ENCODE measurements around the gene CFAP161. TPM values are rescaled to one million over a fixed set of nuclear protein-coding genes. Genes with fewer than 3 reads are reported as not detected.

The CFAP161 gene
- polyA plus RNA-seq, 3 donors = not detected

DNA sequence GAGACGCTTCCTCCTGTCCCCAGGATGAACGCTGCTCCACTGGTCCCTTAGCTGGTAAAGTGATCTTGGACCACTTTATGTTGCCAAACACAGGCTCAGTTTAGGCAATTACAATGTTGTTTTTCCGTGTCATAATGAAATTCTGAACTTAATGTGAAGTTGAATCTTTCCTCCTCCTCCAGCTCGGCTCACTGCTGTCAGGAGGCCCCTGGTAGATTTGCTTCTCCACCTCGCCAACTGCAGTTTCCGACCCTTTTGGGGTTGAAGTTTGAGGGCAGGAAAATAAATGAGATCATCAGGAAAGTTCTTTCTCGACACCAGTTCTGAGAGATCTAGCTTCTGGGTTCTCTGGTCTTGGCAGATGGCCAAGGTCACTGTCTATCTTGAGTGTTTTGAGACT lies 27.8 kb downstream of the CFAP161 start:
- TF ChIP-seq, protein P1, sequence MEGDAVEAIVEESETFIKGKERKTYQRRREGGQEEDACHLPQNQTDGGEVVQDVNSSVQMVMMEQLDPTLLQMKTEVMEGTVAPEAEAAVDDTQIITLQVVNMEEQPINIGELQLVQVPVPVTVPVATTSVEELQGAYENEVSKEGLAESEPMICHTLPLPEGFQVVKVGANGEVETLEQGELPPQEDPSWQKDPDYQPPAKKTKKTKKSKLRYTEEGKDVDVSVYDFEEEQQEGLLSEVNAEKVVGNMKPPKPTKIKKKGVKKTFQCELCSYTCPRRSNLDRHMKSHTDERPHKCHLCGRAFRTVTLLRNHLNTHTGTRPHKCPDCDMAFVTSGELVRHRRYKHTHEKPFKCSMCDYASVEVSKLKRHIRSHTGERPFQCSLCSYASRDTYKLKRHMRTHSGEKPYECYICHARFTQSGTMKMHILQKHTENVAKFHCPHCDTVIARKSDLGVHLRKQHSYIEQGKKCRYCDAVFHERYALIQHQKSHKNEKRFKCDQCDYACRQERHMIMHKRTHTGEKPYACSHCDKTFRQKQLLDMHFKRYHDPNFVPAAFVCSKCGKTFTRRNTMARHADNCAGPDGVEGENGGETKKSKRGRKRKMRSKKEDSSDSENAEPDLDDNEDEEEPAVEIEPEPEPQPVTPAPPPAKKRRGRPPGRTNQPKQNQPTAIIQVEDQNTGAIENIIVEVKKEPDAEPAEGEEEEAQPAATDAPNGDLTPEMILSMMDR (IDR thresholded peaks at IDR 0.05) = no peak
- Histone ChIP-seq H4K20me1 (ENCODE audit: insufficient read depth, low read length) (no peaks in the 10 kb centered on the region), H3K36me3 (replicated peaks in 1 of 2; ENCODE audit: control insufficient read depth in 1 of 2, insufficient read depth in 2 of 2, low read length in 2 of 2) (no peaks in the 10 kb centered on the region), H3K4me1 (ENCODE audit: control insufficient read depth in 1 of 2, insufficient read depth in 2 of 2, low read length in 2 of 2) (no peaks in the 10 kb centered on the region), H3K4me2 (replicated peaks; ENCODE audit: extremely low read depth, low read length, poor library complexity, severe bottlenecking) (no peak overlapping the region), H2AFZ (ENCODE audit: insufficient read depth, low read depth, low read length, poor library complexity, severe bottlenecking) (no peak overlapping the region), H3K9ac (ENCODE audit: insufficient read depth, low read length, poor library complexity, severe bottlenecking) (no peak overlapping the region), H3K27ac (ENCODE audit: low read depth in 1 of 2, low read length in 2 of 2) (no peak overlapping the region), H3K9me3 (replicated peaks in 1 of 2; ENCODE audit: control insufficient read depth in 1 of 2, insufficient read depth in 1 of 2, low read length in 2 of 2) (no peaks in the 10 kb centered on the region), H3K27me3 (ENCODE audit: control insufficient read depth in 2 of 2, insufficient read depth in 2 of 2, low read length in 2 of 2) (no peaks in the 10 kb centered on the region), H3K79me2 (ENCODE audit: insufficient read depth, low read length) (no peaks in the 10 kb centered on the region), H3K4me3 (replicated peaks in 1 of 3; ENCODE audit: low read depth in 2 of 3, low read length in 3 of 3) (no peak overlapping the region)
- no peak overlapping the region for H3K4me3 Mint-ChIP-seq
- WGBS (ENCODE audit: insufficient coverage) = 77% methylated on average over 3 of the region's 7 CpGs
- H3K9me3 Mint-ChIP-seq = peaks cover 0 to 4% (median 0%) of the 10 kb centered on the region in 7 donors
- no peak overlapping the region for H3K27ac Mint-ChIP-seq
- DNase-seq = no peak
- intact Hi-C loops (cut with micrococcal nuclease) = no loop called here
- no peaks in the 10 kb centered on the region for H3K36me3 Mint-ChIP-seq
- peaks cover 7% of the 10 kb centered on the region for H3K4me1 Mint-ChIP-seq
- peaks cover 4 to 9% (median 4%) of the 10 kb centered on the region in 3 donors for H3K27me3 Mint-ChIP-seq (ENCODE audit: low read depth in 3 of 3)

DNA sequence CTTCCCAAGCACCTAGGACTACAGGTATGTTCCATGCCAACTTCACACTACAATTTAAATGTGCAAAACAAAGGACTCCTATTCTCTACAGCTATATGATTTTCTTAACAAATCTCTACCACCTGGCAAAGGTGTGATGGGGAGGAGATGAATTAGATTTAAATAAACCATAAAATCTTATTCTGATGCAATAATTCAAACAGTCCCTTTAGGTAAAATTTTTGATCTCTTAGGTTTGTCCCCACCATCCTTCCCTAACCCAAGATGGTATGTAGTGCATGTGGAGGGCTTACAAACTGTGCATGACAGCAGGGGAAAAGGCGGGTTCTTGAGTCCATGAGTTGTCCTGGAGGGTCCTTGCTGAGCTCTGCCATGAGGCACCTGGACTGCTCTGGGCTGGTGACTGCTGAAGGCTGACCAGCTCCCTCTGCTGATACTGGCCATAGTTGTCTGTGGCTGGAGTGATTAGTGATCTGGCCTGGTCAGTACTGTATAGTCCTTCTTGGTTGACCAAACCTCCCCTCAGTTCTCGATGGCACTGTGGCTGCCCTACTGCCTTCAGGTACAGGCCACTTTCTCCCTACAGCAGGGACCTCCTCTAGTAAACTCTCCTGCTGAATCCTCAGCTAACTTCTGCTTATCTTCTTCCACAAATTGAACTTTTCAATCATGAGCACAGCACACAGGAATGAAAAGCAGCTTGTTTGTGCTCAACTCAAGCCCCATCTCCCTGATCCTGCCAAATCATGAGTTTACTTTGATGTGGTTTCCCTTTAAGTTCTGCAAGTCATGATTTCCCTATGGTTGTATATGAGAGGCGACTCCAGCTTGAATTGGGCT lies 30.1 kb downstream of the CFAP161 start:
- no peak overlapping the region for H3K4me2 ChIP-seq (replicated peaks; ENCODE audit: extremely low read depth, low read length, poor library complexity, severe bottlenecking)
- H3K27me3 ChIP-seq (ENCODE audit: control insufficient read depth in 2 of 2, insufficient read depth in 2 of 2, low read length in 2 of 2) = no peaks in the 10 kb centered on the region
- H3K9me3 ChIP-seq (replicated peaks in 1 of 2; ENCODE audit: control insufficient read depth in 1 of 2, insufficient read depth in 1 of 2, low read length in 2 of 2) = no peaks in the 10 kb centered on the region
- Mint-ChIP-seq H3K9me3 (peaks cover 0 to 4% (median 0%) of the 10 kb centered on the region in 7 donors), H3K27me3 (ENCODE audit: low read depth in 3 of 3) (peaks cover 2 to 9% (median 4%) of the 10 kb centered on the region in 3 donors), H3K36me3 (no peaks in the 10 kb centered on the region), H3K27ac (peak overlapping the region in 1 of 7 donors; percentile 12), H3K4me3 (no peak overlapping the region), H3K4me1 (peaks cover 12% of the 10 kb centered on the region)
- no peaks in the 10 kb centered on the region for H3K36me3 ChIP-seq (replicated peaks in 1 of 2; ENCODE audit: control insufficient read depth in 1 of 2, insufficient read depth in 2 of 2, low read length in 2 of 2)
- H3K4me3 ChIP-seq (replicated peaks in 1 of 3; ENCODE audit: low read depth in 2 of 3, low read length in 3 of 3) = no peak overlapping the region
- WGBS (ENCODE audit: insufficient coverage) = no CpG with 5 or more reads among the region's 3 CpGs
- H3K27ac ChIP-seq (ENCODE audit: low read depth in 1 of 2, low read length in 2 of 2) = no peak overlapping the region
- no peaks in the 10 kb centered on the region for H4K20me1 ChIP-seq (ENCODE audit: insufficient read depth, low read length)
- no peaks in the 10 kb centered on the region for H3K4me1 ChIP-seq (ENCODE audit: control insufficient read depth in 1 of 2, insufficient read depth in 2 of 2, low read length in 2 of 2)
- TF ChIP-seq, protein P1 (IDR thresholded peaks at IDR 0.05) = no peak
- intact Hi-C loops (cut with micrococcal nuclease) = no loop called here
- no peak for DNase-seq
- H3K9ac ChIP-seq (ENCODE audit: insufficient read depth, low read length, poor library complexity, severe bottlenecking) = no peak overlapping the region
- H3K79me2 ChIP-seq (ENCODE audit: insufficient read depth, low read length) = no peaks in the 10 kb centered on the region
- H2AFZ ChIP-seq (ENCODE audit: insufficient read depth, low read depth, low read length, poor library complexity, severe bottlenecking) = no peak overlapping the region
